HCT116 (cell line): ENCODE measurements around the gene TMEM116. TPM values are rescaled to one million over a fixed set of nuclear protein-coding genes. Genes with fewer than 3 reads are reported as not detected.

Source experiments
- ATAC-seq: fragments of 200-7000 bp; cut with Tn5 transposase; 2 replicates; pipeline ENCODE4 v1.9.1; 2020; ENCODE audit warnings: mild to moderate bottlenecking, moderate library complexity
- BruUV-seq: library from RNA; stranded (reverse); fragments of 400-500 nt; replicated peaks from 2 replicates; lab custom pipeline; 2021; lab: Mats Ljungman, UMichigan
- CTCF ChIA-PET: fragments of 300-600 bp; sonication (Branson Sonifier 250); formaldehyde crosslinking; loops from one replicate; lab custom pipeline; 2021; ENCODE audit warnings: antibody characterized with exemption; lab: Charles Lee
- POLR2A ChIA-PET: fragments of 300-600, 350-600 bp; sonication (Branson Sonifier 250); formaldehyde crosslinking; loops from one replicate; lab custom pipeline; 2021; ENCODE audit warnings: antibody characterized with exemption; lab: Charles Lee
- RAD21 ChIA-PET, 2 experiments: fragments of 300-600 bp; sonication (Branson Sonifier 250); formaldehyde crosslinking; loops; one replicate each; lab custom pipeline; 2023; ENCODE audit warnings: low total read pairs in 2 of 2; ENCODE audit not compliant: uncharacterized antibody in 2 of 2, unreplicated experiment in 2 of 2, low non-redundant PET in 1 of 2; lab: Charles Lee
- DNase-seq: peaks from one replicate; pipeline ENCODE4 v3.0.0-alpha.2; 2010; ENCODE audit warnings: low read depth, low spot score
- H2AFZ ChIP-seq: fragments of 200-600 bp; shearing (Covaris generic), sonication (generic); 2 replicates; pipeline ENCODE4 v1.6.1; 2017; ENCODE audit warnings: low read depth, mixed run types, mixed read lengths, antibody characterized with exemption, low read length; ENCODE audit not compliant: poor library complexity, severe bottlenecking
- H3K27ac ChIP-seq: 2 replicates; pipeline ENCODE4 v1.5.1; 2012; ENCODE audit warnings: low read depth, low read length
- H3K27me3 ChIP-seq: fragments of 200-600 bp; sonication (generic); 2 replicates; pipeline ENCODE4 v1.6.1; 2016; ENCODE audit warnings: mixed run types, low read length, mixed read lengths; ENCODE audit not compliant: insufficient read depth
- H3K36me3 ChIP-seq, 2 experiments: fragments of 200-500 bp in 1 of 2; fragments of 200-600 bp in 1 of 2; sonication (Bioruptor generic) in 1 of 2; sonication (generic) in 1 of 2; 2 replicates each; pipeline versions ENCODE4 v1.5.1 to v1.6.1; 2014 to 2016; ENCODE audit warnings: low read length in 2 of 2, inconsistent platforms in 1 of 2, mixed read lengths in 1 of 2, mixed run types in 1 of 2; ENCODE audit not compliant: insufficient read depth in 2 of 2, control insufficient read depth in 1 of 2
- H3K4me1 ChIP-seq, 2 experiments: fragments of 200-600 bp in 1 of 2; sonication (generic) in 1 of 2; 2 replicates each; pipeline versions ENCODE4 v1.5.1 to v1.6.1; 2012 to 2017; ENCODE audit warnings: low read length in 2 of 2, inconsistent platforms in 1 of 2, mild to moderate bottlenecking in 1 of 2, mixed read lengths in 1 of 2, mixed run types in 1 of 2, moderate library complexity in 1 of 2; ENCODE audit not compliant: insufficient read depth in 2 of 2, control insufficient read depth in 1 of 2
- H3K4me2 ChIP-seq: fragments of 200-600 bp; sonication (generic); 2 replicates; pipeline ENCODE4 v1.6.1; 2017; ENCODE audit warnings: mixed run types, low read length, mixed read lengths
- H3K4me3 ChIP-seq, 2 experiments: fragments of 200-600 bp in 1 of 2; sonication (generic) in 1 of 2; replicated peaks in 1 of 2; 2 replicates each; pipeline ENCODE4 v1.5.1; 2011 to 2016; ENCODE audit warnings: low read length in 2 of 2, control low read depth in 1 of 2, low read depth in 1 of 2, mild to moderate bottlenecking in 1 of 2, mixed read lengths in 1 of 2, mixed run types in 1 of 2
- H3K79me2 ChIP-seq: fragments of 200-600 bp; sonication (generic); 2 replicates; pipeline ENCODE4 v1.6.1; 2017; ENCODE audit warnings: mild to moderate bottlenecking, mixed run types, low read length, moderate library complexity, mixed read lengths; ENCODE audit not compliant: insufficient read depth
- H3K9ac ChIP-seq: fragments of 200-600 bp; sonication (generic); 2 replicates; pipeline ENCODE4 v1.6.1; 2016; ENCODE audit warnings: low read length, mixed read lengths
- H3K9me2 ChIP-seq: fragments of 200-600 bp; sonication (generic), shearing (Covaris generic); 2 replicates; pipeline ENCODE4 v1.6.1; 2017; ENCODE audit warnings: mixed run types, mild to moderate bottlenecking, moderate library complexity; ENCODE audit not compliant: insufficient read depth
- H3K9me3 ChIP-seq, 2 experiments: fragments of 200-500 bp in 1 of 2; fragments of 200-600 bp in 1 of 2; sonication (Bioruptor generic) in 1 of 2; sonication (generic) in 1 of 2; 2 replicates each; pipeline ENCODE4 v1.6.1; 2014 to 2017; ENCODE audit warnings: low read length in 2 of 2, mixed read lengths in 2 of 2, inconsistent platforms in 1 of 2, low read depth in 1 of 2, mild to moderate bottlenecking in 1 of 2, mixed run types in 1 of 2, moderate library complexity in 1 of 2; ENCODE audit not compliant: control insufficient read depth in 1 of 2, insufficient read depth in 1 of 2
- H4K20me1 ChIP-seq: fragments of 200-600 bp; sonication (generic), shearing (Covaris generic); 2 replicates; pipeline ENCODE4 v1.6.1; 2017; ENCODE audit warnings: mixed run types, mild to moderate bottlenecking, moderate library complexity; ENCODE audit not compliant: insufficient read depth
- CBX3 ChIP-seq: IDR thresholded peaks from 2 replicates; pipeline ENCODE4 v1.6.1; 2012; ENCODE audit warnings: low read depth
- EGR1 ChIP-seq: IDR thresholded peaks from 2 replicates; pipeline ENCODE4 v1.6.1; 2012; ENCODE audit warnings: low read depth
- ELF1 ChIP-seq: IDR thresholded peaks from 2 replicates; pipeline ENCODE4 v1.6.1; 2012; ENCODE audit warnings: low read depth, borderline replicate concordance
- EZH2 ChIP-seq: fragments of 200-600 bp; sonication (generic); IDR thresholded peaks from 2 replicates; pipeline ENCODE4 v1.6.1; 2017; ENCODE audit warnings: antibody characterized with exemption, mixed run types
- EZH2phosphoT487 ChIP-seq: fragments of 200-600 bp; IDR thresholded peaks from 2 replicates; pipeline ENCODE4 v1.6.1; 2018; ENCODE audit warnings: antibody characterized with exemption, borderline replicate concordance
- JUND ChIP-seq: IDR thresholded peaks from 2 replicates; pipeline ENCODE4 v1.6.1; 2012
- POLR2AphosphoS5 ChIP-seq: IDR thresholded peaks from 2 replicates; pipeline ENCODE4 v1.6.1; 2011; ENCODE audit warnings: mild to moderate bottlenecking, low read depth, low read length, moderate library complexity
- TCF7L2 ChIP-seq: IDR thresholded peaks from 2 replicates; pipeline ENCODE4 v1.7.0; 2011; ENCODE audit warnings: borderline replicate concordance, inconsistent platforms; ENCODE audit not compliant: insufficient read depth, insufficient read length; ENCODE audit errors: extremely low read depth
- YY1 ChIP-seq: IDR thresholded peaks from 2 replicates; pipeline ENCODE4 v1.6.1; 2011; ENCODE audit warnings: low read length, low read depth, moderate library complexity, mild to moderate bottlenecking; ENCODE audit not compliant: insufficient replicate concordance; ENCODE audit errors: extremely low read depth
- ZFX ChIP-seq: fragments of 450-650 bp; IDR thresholded peaks from 2 replicates; pipeline ENCODE4 v1.6.1; 2017
- ZNF274 ChIP-seq: fragments of 200-500 bp; sonication (Bioruptor generic); IDR thresholded peaks from 2 replicates; pipeline ENCODE4 v1.6.1; 2014; ENCODE audit warnings: mild to moderate bottlenecking, low read depth, low read length, inconsistent platforms
- intact Hi-C: fragments of 100-400 bp; cut with micrococcal nuclease; formaldehyde crosslinking; loops from 2 replicates; pipeline ENCODE4 v1.10.0; 2022
- total RNA-seq: library from RNA; stranded (reverse); gene quantifications from one replicate; pipeline ENCODE4 v1.2.1, GENCODE V29; 2021; ENCODE audit not compliant: unreplicated experiment
- TF ChIP-seq, protein P1 (sequence below): IDR thresholded peaks from 2 replicates; pipeline ENCODE4 v1.6.1; 2012; ENCODE audit warnings: low read depth
- TF ChIP-seq, protein P2 (sequence below): IDR thresholded peaks from 2 replicates; pipeline ENCODE4 v1.6.1; 2012

TMEM116 gene
- total RNA-seq, 1 experiment from 2014 or later: 6.8 TPM

GRCh38 chr12:111893287-111893686, 119.7 kb downstream of the TMEM116 start:
- CTCF ChIA-PET: interaction anchor here (0.6 kb wide), 1 partner anchor 52 kb away, joined by 3 read pairs; no protein-coding TSS in a partner anchor
- no peak overlapping the region for H3K9ac ChIP-seq
- H3K79me2 ChIP-seq: no peaks in the 10 kb centered on the region
- H4K20me1 ChIP-seq: peaks cover 3% of the 10 kb centered on the region; the same call in 1 of the 2 replicates
- no peak overlapping the region for H3K4me3 ChIP-seq
- no peak for DNase-seq
- no peaks in the 10 kb centered on the region for H3K27me3 ChIP-seq
- TF ChIP-seq POLR2AphosphoS5 (no peak), ELF1 (no peak), JUND (no peak), EGR1 (no peak), ZFX (no peak), YY1 (no peak), CBX3 (no peak), TCF7L2 (no peak)
- TF ChIP-seq, all 23 proteins: peak for 0
- Histone ChIP-seq H3K9me2 (no peaks in the 10 kb centered on the region), H3K9me3 (no peaks in the 10 kb centered on the region), H2AFZ (no peak overlapping the region), H3K4me2 (no peak overlapping the region), H3K4me1 (no peaks in the 10 kb centered on the region), H3K27ac (no peak overlapping the region), H3K36me3 (peaks cover 27% of the 10 kb centered on the region in 2 experiments)
- intact Hi-C loops: no loop called here
- ChIA-PET POLR2A (no interaction called here), RAD21 (no interaction called here)
- BruUV-seq: no TSS peak
- no peak for ATAC-seq

- Histone ChIP-seq H3K9me3 (no peaks in the 10 kb centered on the region), H3K79me2 (no peaks in the 10 kb centered on the region)
- RAD21 ChIA-PET: no interaction called here
- TF ChIP-seq, protein P1, sequence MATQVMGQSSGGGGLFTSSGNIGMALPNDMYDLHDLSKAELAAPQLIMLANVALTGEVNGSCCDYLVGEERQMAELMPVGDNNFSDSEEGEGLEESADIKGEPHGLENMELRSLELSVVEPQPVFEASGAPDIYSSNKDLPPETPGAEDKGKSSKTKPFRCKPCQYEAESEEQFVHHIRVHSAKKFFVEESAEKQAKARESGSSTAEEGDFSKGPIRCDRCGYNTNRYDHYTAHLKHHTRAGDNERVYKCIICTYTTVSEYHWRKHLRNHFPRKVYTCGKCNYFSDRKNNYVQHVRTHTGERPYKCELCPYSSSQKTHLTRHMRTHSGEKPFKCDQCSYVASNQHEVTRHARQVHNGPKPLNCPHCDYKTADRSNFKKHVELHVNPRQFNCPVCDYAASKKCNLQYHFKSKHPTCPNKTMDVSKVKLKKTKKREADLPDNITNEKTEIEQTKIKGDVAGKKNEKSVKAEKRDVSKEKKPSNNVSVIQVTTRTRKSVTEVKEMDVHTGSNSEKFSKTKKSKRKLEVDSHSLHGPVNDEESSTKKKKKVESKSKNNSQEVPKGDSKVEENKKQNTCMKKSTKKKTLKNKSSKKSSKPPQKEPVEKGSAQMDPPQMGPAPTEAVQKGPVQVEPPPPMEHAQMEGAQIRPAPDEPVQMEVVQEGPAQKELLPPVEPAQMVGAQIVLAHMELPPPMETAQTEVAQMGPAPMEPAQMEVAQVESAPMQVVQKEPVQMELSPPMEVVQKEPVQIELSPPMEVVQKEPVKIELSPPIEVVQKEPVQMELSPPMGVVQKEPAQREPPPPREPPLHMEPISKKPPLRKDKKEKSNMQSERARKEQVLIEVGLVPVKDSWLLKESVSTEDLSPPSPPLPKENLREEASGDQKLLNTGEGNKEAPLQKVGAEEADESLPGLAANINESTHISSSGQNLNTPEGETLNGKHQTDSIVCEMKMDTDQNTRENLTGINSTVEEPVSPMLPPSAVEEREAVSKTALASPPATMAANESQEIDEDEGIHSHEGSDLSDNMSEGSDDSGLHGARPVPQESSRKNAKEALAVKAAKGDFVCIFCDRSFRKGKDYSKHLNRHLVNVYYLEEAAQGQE: no peak
- TF ChIP-seq, protein P2, sequence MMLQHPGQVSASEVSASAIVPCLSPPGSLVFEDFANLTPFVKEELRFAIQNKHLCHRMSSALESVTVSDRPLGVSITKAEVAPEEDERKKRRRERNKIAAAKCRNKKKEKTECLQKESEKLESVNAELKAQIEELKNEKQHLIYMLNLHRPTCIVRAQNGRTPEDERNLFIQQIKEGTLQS: no peak
- no peak for TF ChIP-seq JUND
- TF ChIP-seq EZH2: no peak
- TF ChIP-seq EZH2phosphoT487: no peak
- no peak for TF ChIP-seq ZFX
- no peak for TF ChIP-seq POLR2AphosphoS5
- TF ChIP-seq ZNF274: no peak
- TF ChIP-seq CBX3: no peak
- TF ChIP-seq EGR1: no peak
- TF ChIP-seq, all 23 proteins: peak for 0
- CTCF ChIA-PET: no interaction called here
- Histone ChIP-seq H3K9ac (no peak overlapping the region), H3K27ac (no peak overlapping the region), H4K20me1 (no peaks in the 10 kb centered on the region), H3K27me3 (no peaks in the 10 kb centered on the region), H3K4me3 (no peak overlapping the region), H3K9me2 (no peaks in the 10 kb centered on the region), H3K36me3 (peaks cover 36 to 65% of the 10 kb centered on the region in 2 experiments), H2AFZ (no peak overlapping the region), H3K4me1 (no peaks in the 10 kb centered on the region), H3K4me2 (no peak overlapping the region)
- POLR2A ChIA-PET: no interaction called here
- no TSS peak for BruUV-seq
- ATAC-seq (no peak), DNase-seq (no peak)
- intact Hi-C loops: no loop called here
These were observed 124.8 kb downstream of the TMEM116 start for GRCh38 chr12:111887926-111888745.
